Urinary bladder (tissue), 4 donors: ENCODE data around the gene FHAD1. TPM values are rescaled to one million over a fixed set of nuclear protein-coding genes. Genes with fewer than 3 reads are reported as not detected.

Experiments used
- DNase-seq: peaks from one replicate; pipeline ENCODE4 v3.0.0-alpha.2; 2015; ENCODE audit errors: extremely low spot score
- H3K27ac ChIP-seq: one replicate; pipeline ENCODE4 v1.5.1; 2013; ENCODE audit warnings: low read depth, mild to moderate bottlenecking, moderate library complexity
- H3K36me3 ChIP-seq: one replicate; pipeline ENCODE4 v1.6.1; 2013; ENCODE audit warnings: mild to moderate bottlenecking, moderate library complexity; ENCODE audit not compliant: insufficient read depth
- H3K4me1 ChIP-seq: one replicate; pipeline ENCODE4 v1.6.1; 2013; ENCODE audit warnings: mild to moderate bottlenecking, moderate library complexity; ENCODE audit not compliant: insufficient read depth
- H3K4me3 ChIP-seq: one replicate; pipeline ENCODE4 v1.5.1; 2013; ENCODE audit warnings: low read depth, low read length
- WGBS: extraction: QIAGEN DNeasy Blood & Tissue Kit; methylation state at CpG from one replicate; pipeline ENCODE4 v1.1.7; 2013; 5-methylcytosine and 5-hydroxymethylcytosine counted together
- polyA plus RNA-seq: library from polyadenylated mRNA; stranded (reverse); fragments of 200-250 nt; gene quantifications from one replicate; pipeline ENCODE4 v1.2.3, GENCODE V29; 2013
- total RNA-seq: library from RNA; depleted of rRNA; stranded (reverse); fragments of >200 nt; gene quantifications from one replicate; pipeline ENCODE4 v1.2.3, GENCODE V29; 2014
- donor health status: healthy with polysubstance abuse.
- donor health status: healthy.

FHAD1 gene
- total and polyA plus RNA-seq, 2 donors, result 0.38 to 2.0 TPM

- Histone ChIP-seq H3K36me3 (no peaks in the 10 kb centered on the region), H3K4me3 (no peak overlapping the region), H3K27ac (no peak overlapping the region), H3K4me1 (no peaks in the 10 kb centered on the region)
- no peak for DNase-seq
- WGBS, result 83% methylated on average over 4 of the region's 4 CpGs
Measured at GRCh38 chr1:15446212-15446611, 199.2 kb downstream of the FHAD1 start.

Other genes starting within 250 kb of the FHAD1 start
- gene TMEM51, start 93.5 kb upstream of the FHAD1 start, total RNA-seq, result 15.9 TPM
- gene TMEM51, start 93.5 kb upstream of the FHAD1 start, polyA plus RNA-seq, result 21.5 TPM
- 16.9 TPM for gene EFHD2, start 162.7 kb downstream of the FHAD1 start, total RNA-seq
- gene EFHD2, start 162.7 kb downstream of the FHAD1 start, polyA plus RNA-seq, result 50.9 TPM
- gene CTRC, start 191.2 kb downstream of the FHAD1 start, total RNA-seq, result not detected
- 0.52 TPM for gene CTRC, start 191.2 kb downstream of the FHAD1 start, polyA plus RNA-seq
- not detected for gene CELA2A, start 209.5 kb downstream of the FHAD1 start, total RNA-seq
- gene CELA2A, start 209.5 kb downstream of the FHAD1 start, polyA plus RNA-seq, result not detected
- gene CELA2B, start 228.9 kb downstream of the FHAD1 start, total RNA-seq, result 0.32 TPM
- gene CELA2B, start 228.9 kb downstream of the FHAD1 start, polyA plus RNA-seq, result not detected